Heart right ventricle (tissue), 16 donors: ENCODE data around the gene SAMD8. TPM values are rescaled to one million over a fixed set of nuclear protein-coding genes. Genes with fewer than 3 reads are reported as not detected.

Experiments
- ATAC-seq, 8 donors: fragments of 200-7000 bp; cut with Tn5 transposase; one replicate each; pipeline ENCODE4 v1.9.1; 2020; ENCODE audit warnings: mild to moderate bottlenecking in 8 of 8, moderate library complexity in 8 of 8, moderate number of reproducible peaks in 1 of 8
- DNase-seq, 2 donors: peaks; one replicate each; pipeline ENCODE4 v3.0.0-alpha.2; 2020
- H3K27ac ChIP-seq, 10 donors: fragments of 200-600 bp; sonication (generic) in 2 of 10; one replicate each; pipeline versions ENCODE4 v1.5.0 to v1.8.0; 2020 to 2022; ENCODE audit warnings: mild to moderate bottlenecking in 3 of 10
- H3K27me3 ChIP-seq, 7 donors: fragments of 200-600 bp; one replicate each; pipeline ENCODE4 v1.8.0; 2021 to 2022; ENCODE audit warnings: mild to moderate bottlenecking in 2 of 7
- H3K36me3 ChIP-seq, 9 donors: fragments of 200-600 bp; sonication (generic) in 1 of 9; one replicate each; pipeline versions ENCODE4 v1.5.0 to v1.8.0; 2020 to 2022; ENCODE audit warnings: mild to moderate bottlenecking in 2 of 9
- H3K4me1 ChIP-seq, 9 donors: fragments of 200-600 bp; sonication (generic) in 1 of 9; one replicate each; pipeline versions ENCODE4 v1.5.0 to v1.8.0; 2020 to 2022; ENCODE audit warnings: mild to moderate bottlenecking in 4 of 9
- H3K4me3 ChIP-seq, 10 donors: fragments of 200-600 bp; sonication (generic) in 2 of 10; one replicate each; pipeline versions ENCODE4 v1.5.0 to v1.8.0; 2020 to 2022; ENCODE audit warnings: mild to moderate bottlenecking in 7 of 10, moderate library complexity in 2 of 10
- H3K9me3 ChIP-seq, 11 donors: fragments of 200-600 bp in 10 of 11; sonication (generic) in 2 of 11; one replicate each; pipeline versions ENCODE4 v1.5.0 to v1.8.0; 2013 to 2022; ENCODE audit warnings: mild to moderate bottlenecking in 2 of 11, control low read depth in 1 of 11, moderate library complexity in 1 of 11
- CTCF ChIP-seq, 9 donors: fragments of 200-600 bp; sonication (generic) in 2 of 9; IDR thresholded peaks; one replicate each; pipeline versions ENCODE4 v1.5.0 to v1.8.0; 2021 to 2022; ENCODE audit warnings: antibody characterized with exemption in 9 of 9, mild to moderate bottlenecking in 5 of 9, moderate library complexity in 1 of 9
- WGBS, 2 donors: extraction: QIAGEN DNeasy Blood & Tissue Kit; methylation state at CpG; one replicate each; pipeline ENCODE4 v1.1.7; 2013; ENCODE audit warnings: inconsistent platforms in 1 of 2; 5-methylcytosine and 5-hydroxymethylcytosine counted together
- intact Hi-C, 10 donors: fragments of 100-400 bp; cut with DNase I; formaldehyde crosslinking; loops; one replicate each; pipeline versions ENCODE4 v1.11.1 to v1.14.2; 2022
- polyA plus RNA-seq, 2 donors: library from polyadenylated mRNA; stranded (reverse); fragments of 200-250 nt; gene quantifications; one replicate each; pipeline ENCODE4 v1.2.3, GENCODE V29; 2013
- total RNA-seq, 10 donors: library from RNA; stranded (reverse); fragmentation: NEBNext Ultra II Directional in 3 of 10; extraction: Animal tissue kit (Norgen Biotek cat#: 25700) in 3 of 10; gene quantifications; one replicate each; pipeline versions ENCODE4 v1.2.1 to v1.2.4, GENCODE V29; 2021 to 2023
- donor health status: Arrhythmogenic right ventricular cardiomyopathy.
- donor health status: ischemic (EF 13 %, LVEDD 7.1; RV severe dilation, severe dysfunction).
- donor health status: healthy with polysubstance abuse.
- donor health status: DM: no; HTN: yes; CAD: no.
- donor health status: DM: no; HTN: no; CAD: no.
- donor health status: ischemic (EF 25% LVEDD 6.9; RV normal size, moderate dysfunction).
- donor health status: ischemic (EF 25% LVEDD 5.7; RV mildly dilated, moderate dysfunction).
- donor health status: healthy.
- donor health status: DM: yes; HTN: yes; CAD: no.
- donor health status: Ischemic cardiomyopathy.
- donor health status: ischemic (EF 35%, LVEDD 5.7; RV mildly dilated, moderate dysfunction).
- donor health status: nonischemic (EF 11% LVEDD 7.7; RV severe dilation, severe dysfunction).
- donor health status: DM: yes; HTN: yes; CAD: no.
- donor health status: PGD.
- donor health status: ischemic (EF 29% LVEDD 5.4; RV normal size, mild dysfunction).
- donor health status: nonischemic (EF 23%, LVEDD 6.1; RV moderate dilation, normal function).

Gene SAMD8
- total and polyA plus RNA-seq, 12 donors: 5.3 to 31.2 (median 25.4) TPM

GRCh38 chr10:75072727-75073126 is 38.7 kb upstream of the SAMD8 start:
- no peak for ATAC-seq
- no peak for TF ChIP-seq CTCF (IDR thresholded peaks at IDR 0.05)
- H3K27me3 ChIP-seq: no peaks in the 10 kb centered on the region
- no peaks in the 10 kb centered on the region for H3K36me3 ChIP-seq
- H3K27ac ChIP-seq: no peak overlapping the region
- H3K4me3 ChIP-seq: no peak overlapping the region
- no peaks in the 10 kb centered on the region for H3K9me3 ChIP-seq
- 88 to 94% methylated on average over 14 of the region's 14 CpGs for WGBS, 2 donors
- no peak for DNase-seq
- peaks cover 3 to 21% (median 14%) of the 10 kb centered on the region in 9 donors for H3K4me1 ChIP-seq
- intact Hi-C loops: no loop called here

- Histone ChIP-seq H3K27ac (no peak overlapping the region), H3K36me3 (no peaks in the 10 kb centered on the region), H3K9me3 (no peaks in the 10 kb centered on the region), H3K4me1 (peaks cover 3 to 21% (median 14%) of the 10 kb centered on the region in 9 donors), H3K27me3 (no peaks in the 10 kb centered on the region), H3K4me3 (no peak overlapping the region)
- DNase-seq (no peak), ATAC-seq (peak in 2 of 8 donors; percentile 32 to 74)
- intact Hi-C loops: no loop called here
- TF ChIP-seq CTCF (IDR thresholded peaks at IDR 0.05): no peak
- 93 to 97% methylated on average over 17 of the region's 17 CpGs for WGBS, 2 donors
These were observed 38.0 kb upstream of the SAMD8 start for GRCh38 chr10:75073442-75073841.

GRCh38 chr10:75074711-75075445 is 36.6 kb upstream of the SAMD8 start:
- H3K27me3 ChIP-seq: no peaks in the 10 kb centered on the region
- intact Hi-C loops: no loop called here

GRCh38 chr10:75076348-75076747 is 35.1 kb upstream of the SAMD8 start:
- DNase-seq: no peak
- TF ChIP-seq CTCF (IDR thresholded peaks at IDR 0.05): no peak
- no peak overlapping the region for H3K4me3 ChIP-seq
- peaks cover 0 to 3% (median 1%) of the 10 kb centered on the region in 11 donors for H3K9me3 ChIP-seq
- no peak for ATAC-seq
- H3K36me3 ChIP-seq: no peaks in the 10 kb centered on the region
- no peak overlapping the region for H3K27ac ChIP-seq
- intact Hi-C loops: no loop called here
- 88% methylated on average over 6 of the region's 6 CpGs for WGBS, 2 donors
- H3K27me3 ChIP-seq: no peaks in the 10 kb centered on the region
- H3K4me1 ChIP-seq: peaks cover 0 to 8% (median 2%) of the 10 kb centered on the region in 9 donors

More at GRCh38 chr10:75074711-75075445, 36.6 kb upstream of the SAMD8 start:
- DNase-seq (no peak), ATAC-seq (no peak)
- Histone ChIP-seq H3K4me1 (peaks cover 3 to 21% (median 14%) of the 10 kb centered on the region in 9 donors), H3K27ac (no peak overlapping the region), H3K4me3 (no peak overlapping the region), H3K36me3 (no peaks in the 10 kb centered on the region), H3K9me3 (no peaks in the 10 kb centered on the region)
- TF ChIP-seq CTCF (IDR thresholded peaks at IDR 0.05): no peak
- 49 to 54% methylated on average over 2 of the region's 2 CpGs for WGBS, 2 donors
